ENCODE measurements around the gene LRP6. TPM values are rescaled to one million over a fixed set of nuclear protein-coding genes. Genes with fewer than 3 reads are reported as not detected.

Gene LRP6
- total RNA-seq, 1 donor from 2014 or later, result 71.0 TPM

DNA sequence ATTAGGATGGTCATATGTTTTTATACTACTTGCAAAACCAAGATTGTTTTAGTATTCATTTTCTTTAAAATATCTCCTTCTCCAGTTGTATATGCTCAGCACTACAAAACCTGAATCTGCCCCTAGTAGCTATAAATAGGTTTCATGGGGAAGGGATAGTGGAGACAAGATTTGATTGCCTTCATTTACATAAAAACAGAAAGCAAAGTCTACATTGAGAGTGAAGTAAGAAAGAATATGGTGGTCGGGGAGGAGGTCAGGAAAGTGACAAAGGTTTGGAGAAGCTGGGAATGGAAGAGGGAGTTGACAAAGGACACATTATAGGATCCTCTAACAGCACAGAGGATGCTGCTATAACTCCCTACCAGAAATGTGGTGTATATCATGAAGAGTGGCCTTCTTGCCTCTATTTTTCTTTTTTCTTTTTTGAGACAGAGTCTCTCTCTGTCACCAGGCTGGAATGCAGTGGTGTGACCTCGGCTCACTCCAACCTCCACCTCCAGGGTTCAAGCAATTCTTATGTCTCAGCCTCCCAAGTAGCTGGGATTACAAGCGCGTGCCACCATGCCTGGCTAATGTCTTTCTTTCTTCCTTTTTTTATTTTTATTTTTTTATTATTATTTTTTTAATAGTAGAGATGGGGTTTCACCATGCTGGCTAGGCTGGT, 6.6 kb upstream of the LRP6 start:
- TF ChIP-seq POLR2AphosphoS5 (IDR thresholded peaks at IDR 0.05; ENCODE audit: insufficient read depth in 1 of 2, low read depth in 1 of 2) (no peak), POLR2A (IDR thresholded peaks at IDR 0.05) (no peak)
- TF ChIP-seq, protein P1, sequence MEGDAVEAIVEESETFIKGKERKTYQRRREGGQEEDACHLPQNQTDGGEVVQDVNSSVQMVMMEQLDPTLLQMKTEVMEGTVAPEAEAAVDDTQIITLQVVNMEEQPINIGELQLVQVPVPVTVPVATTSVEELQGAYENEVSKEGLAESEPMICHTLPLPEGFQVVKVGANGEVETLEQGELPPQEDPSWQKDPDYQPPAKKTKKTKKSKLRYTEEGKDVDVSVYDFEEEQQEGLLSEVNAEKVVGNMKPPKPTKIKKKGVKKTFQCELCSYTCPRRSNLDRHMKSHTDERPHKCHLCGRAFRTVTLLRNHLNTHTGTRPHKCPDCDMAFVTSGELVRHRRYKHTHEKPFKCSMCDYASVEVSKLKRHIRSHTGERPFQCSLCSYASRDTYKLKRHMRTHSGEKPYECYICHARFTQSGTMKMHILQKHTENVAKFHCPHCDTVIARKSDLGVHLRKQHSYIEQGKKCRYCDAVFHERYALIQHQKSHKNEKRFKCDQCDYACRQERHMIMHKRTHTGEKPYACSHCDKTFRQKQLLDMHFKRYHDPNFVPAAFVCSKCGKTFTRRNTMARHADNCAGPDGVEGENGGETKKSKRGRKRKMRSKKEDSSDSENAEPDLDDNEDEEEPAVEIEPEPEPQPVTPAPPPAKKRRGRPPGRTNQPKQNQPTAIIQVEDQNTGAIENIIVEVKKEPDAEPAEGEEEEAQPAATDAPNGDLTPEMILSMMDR (IDR thresholded peaks at IDR 0.05), result no peak
- Histone ChIP-seq H3K4me3 (no peak overlapping the region), H3K27ac (no peak overlapping the region), H3K36me3 (no peaks in the 10 kb centered on the region), H3K27me3 (no peaks in the 10 kb centered on the region), H3K4me1 (no peaks in the 10 kb centered on the region), H3K9me3 (no peaks in the 10 kb centered on the region)
- no peak for DNase-seq (ENCODE audit: extremely low spot score in 2 of 2)
- intact Hi-C loops (cut with DNase I), result no loop called here

DNA sequence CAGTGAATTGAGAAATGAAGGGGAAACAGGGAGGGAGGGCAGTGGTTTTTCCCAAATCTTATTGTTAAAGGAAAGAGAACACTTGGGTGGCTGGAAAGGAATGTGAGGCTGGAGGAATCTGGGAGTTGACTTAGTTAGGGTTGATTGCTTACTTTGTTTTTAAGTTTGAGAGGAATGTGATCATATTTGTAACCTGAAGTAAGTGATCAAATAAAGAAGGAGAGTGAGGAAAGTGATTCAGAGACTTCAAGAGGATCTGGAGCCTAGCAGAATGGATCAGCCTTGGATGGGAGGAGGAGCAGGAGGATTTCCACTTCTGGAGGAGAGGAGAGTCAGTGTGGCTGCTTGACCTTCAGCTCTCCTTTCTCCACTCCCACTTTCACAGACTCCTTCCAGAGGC, 6.0 kb upstream of the LRP6 start:
- H3K4me3 ChIP-seq, result no peak overlapping the region
- no peak overlapping the region for H3K27ac ChIP-seq
- intact Hi-C loops (cut with DNase I), result no loop called here
- H3K27me3 ChIP-seq, result no peaks in the 10 kb centered on the region
- peaks cover under 1% of the 10 kb centered on the region for H3K4me1 ChIP-seq
- no peaks in the 10 kb centered on the region for H3K36me3 ChIP-seq
- DNase-seq (ENCODE audit: extremely low spot score in 2 of 2), result no peak
- no peaks in the 10 kb centered on the region for H3K9me3 ChIP-seq
- TF ChIP-seq POLR2A (IDR thresholded peaks at IDR 0.05) (no peak), POLR2AphosphoS5 (IDR thresholded peaks at IDR 0.05; ENCODE audit: insufficient read depth in 1 of 2, low read depth in 1 of 2) (no peak)
- TF ChIP-seq, protein P1 (IDR thresholded peaks at IDR 0.05), result no peak

DNA sequence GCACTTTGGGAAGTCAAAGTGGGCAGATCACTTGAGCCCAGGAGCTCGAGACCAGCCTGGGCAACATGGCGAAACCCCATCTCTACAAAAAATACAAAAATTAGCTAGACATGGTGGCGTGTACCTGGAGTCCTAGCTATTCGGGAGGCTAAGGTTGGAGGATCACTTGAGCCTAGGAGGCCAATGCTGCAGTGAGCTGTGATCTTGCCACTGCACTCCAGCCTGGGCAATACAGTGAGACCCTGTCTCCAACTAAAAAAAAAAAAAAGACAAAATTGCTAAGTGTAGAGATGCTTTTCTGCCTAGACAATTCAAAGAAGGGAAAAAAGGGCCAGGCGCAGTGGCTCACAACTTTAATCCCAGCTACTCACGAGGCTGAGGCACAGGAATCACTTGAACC, 3.4 kb upstream of the LRP6 start:
- TF ChIP-seq, protein P1 (IDR thresholded peaks at IDR 0.05), result no peak
- TF ChIP-seq POLR2AphosphoS5 (IDR thresholded peaks at IDR 0.05; ENCODE audit: insufficient read depth in 1 of 2, low read depth in 1 of 2), result no peak
- TF ChIP-seq POLR2A (IDR thresholded peaks at IDR 0.05), result no peak
- Histone ChIP-seq H3K36me3 (no peaks in the 10 kb centered on the region), H3K4me3 (no peak overlapping the region), H3K27ac (no peak overlapping the region), H3K9me3 (no peaks in the 10 kb centered on the region), H3K4me1 (peaks cover 13% of the 10 kb centered on the region), H3K27me3 (no peaks in the 10 kb centered on the region)
- DNase-seq (ENCODE audit: extremely low spot score in 2 of 2), result no peak
- intact Hi-C loops (cut with DNase I), result no loop called here

DNA sequence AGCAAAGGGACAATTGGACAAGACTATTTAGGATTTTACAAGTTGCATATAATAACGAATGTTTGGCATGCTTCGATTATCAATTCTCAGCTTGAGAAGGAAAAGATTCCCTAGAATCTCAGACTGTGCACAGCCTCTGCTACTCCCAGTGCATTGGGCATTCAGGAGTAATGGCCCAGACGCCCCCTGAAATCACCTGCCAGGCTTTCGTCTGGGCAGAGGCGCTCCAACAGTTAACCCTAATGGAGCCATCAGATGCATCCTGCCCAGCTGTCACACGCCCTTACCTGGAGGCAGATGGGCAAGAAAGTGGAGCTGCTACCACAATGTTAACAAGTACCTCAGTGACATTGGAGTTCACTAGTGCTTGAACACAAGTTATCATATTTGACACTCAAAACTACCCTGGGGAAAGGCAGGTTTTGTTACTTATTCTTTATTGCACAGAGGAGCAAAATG, 927 bp upstream of the LRP6 start:
- intact Hi-C loops (cut with DNase I), result no loop called here

More for the DNA sequence above, 927 bp upstream of the LRP6 start:
- TF ChIP-seq, protein P1 (IDR thresholded peaks at IDR 0.05), result no peak
- TF ChIP-seq POLR2A (IDR thresholded peaks at IDR 0.05), result no peak
- no peak for TF ChIP-seq POLR2AphosphoS5 (IDR thresholded peaks at IDR 0.05; ENCODE audit: insufficient read depth in 1 of 2, low read depth in 1 of 2)
- DNase-seq (ENCODE audit: extremely low spot score in 2 of 2), result no peak
- H3K27ac ChIP-seq, result peak overlapping the region; percentile 95
- peak overlapping the region; percentile 68 to 96 for H3K4me3 ChIP-seq
- H3K36me3 ChIP-seq, result no peaks in the 10 kb centered on the region
- H3K4me1 ChIP-seq, result peaks cover 33% of the 10 kb centered on the region
- H3K9me3 ChIP-seq, result no peaks in the 10 kb centered on the region
- H3K27me3 ChIP-seq, result no peaks in the 10 kb centered on the region
